BLaER1 treated with 17β-estradiol and CSF1 and Interleukin-3, amounts not matched to agents 10 nM and 100 nM (cell line): ENCODE measurements around the gene VTI1A.
"Not testable (repeated sequence)": the region's sequence is repeated elsewhere in the genome, so short reads cannot be mapped to it uniquely, and the experiment has no call there.

Experiments
- H3K27ac ChIP-seq, 11 experiments: shearing (Covaris generic); formaldehyde crosslinking; 2 replicates each; pipeline ENCODE4 v1.8.1; 2022
- H3K27me3 ChIP-seq, 11 experiments: shearing (Covaris generic); formaldehyde crosslinking; 2 replicates each; pipeline ENCODE4 v1.8.1; 2022
- H3K36me3 ChIP-seq, 11 experiments: shearing (Covaris generic); formaldehyde crosslinking; 2 replicates each; pipeline ENCODE4 v1.8.1; 2022
- H3K4me1 ChIP-seq, 10 experiments: shearing (Covaris generic); formaldehyde crosslinking; 2 replicates each; pipeline ENCODE4 v1.8.1; 2022
- H3K4me2 ChIP-seq, 11 experiments: shearing (Covaris generic); formaldehyde crosslinking; 2 replicates each; pipeline ENCODE4 v1.8.1; 2022
- H3K4me3 ChIP-seq, 10 experiments: shearing (Covaris generic); formaldehyde crosslinking; 2 replicates each; pipeline ENCODE4 v1.8.1; 2022
- H3K9ac ChIP-seq, 11 experiments: shearing (Covaris generic); formaldehyde crosslinking; 2 replicates each; pipeline ENCODE4 v1.8.1; 2022
- H3K9me3 ChIP-seq, 11 experiments: shearing (Covaris generic); formaldehyde crosslinking; replicated peaks in 1 of 11; 2 replicates each; pipeline ENCODE4 v1.8.1; 2022
- H4K20me1 ChIP-seq, 11 experiments: shearing (Covaris generic); formaldehyde crosslinking; 2 replicates each; pipeline ENCODE4 v1.8.1; 2022
- Cebpa-rat ChIP-seq, 11 experiments: shearing (Covaris generic); IDR thresholded peaks; 2 replicates each; pipeline ENCODE4 v1.8.1; 2022

Gene VTI1A

GRCh38 chr10:112857493-112857892 is 410.5 kb downstream of the VTI1A start:
- peaks cover 18 to 74% (median 51%) of the 10 kb centered on the region in 11 experiments; a peak in 21 of 22 replicates for H3K9me3 ChIP-seq
- peaks cover 0 to 6% (median 0%) of the 10 kb centered on the region in 11 experiments; a peak in 3 of 22 replicates for H4K20me1 ChIP-seq
- H3K27ac ChIP-seq, result no peak overlapping the region
- peak in 1 of 11 experiments; percentile 51; a peak in 1 of 22 replicates for TF ChIP-seq Cebpa-rat (IDR thresholded peaks at IDR 0.05)
- no peak overlapping the region for H3K9ac ChIP-seq
- H3K4me1 ChIP-seq, result peaks cover 19 to 31% (median 26%) of the 10 kb centered on the region in 10 experiments
- peaks cover 0 to 35% (median 0%) of the 10 kb centered on the region in 11 experiments; a peak in 4 of 22 replicates for H3K27me3 ChIP-seq
- no peaks in the 10 kb centered on the region for H3K36me3 ChIP-seq
- peak overlapping the region in 6 of 11 experiments; percentile 3 to 39 (median 22); a peak in 8 of 22 replicates for H3K4me2 ChIP-seq
- no peak overlapping the region for H3K4me3 ChIP-seq

- Histone ChIP-seq H3K9ac (no peak overlapping the region), H3K9me3 (peaks cover 31 to 74% (median 63%) of the 10 kb centered on the region in 11 experiments), H3K36me3 (0 out of 22 replicates have a peak, but pooled peaks cover 0 to 1% (median 0%) of the 10 kb centered on the region in 11 experiments), H3K4me2 (no peak overlapping the region), H3K27ac (no peak overlapping the region), H3K4me3 (no peak overlapping the region), H3K4me1 (peaks cover 3 to 16% (median 11%) of the 10 kb centered on the region in 10 experiments; a peak in 18 of 20 replicates), H4K20me1 (no peaks in the 10 kb centered on the region), H3K27me3 (peaks cover 0 to 23% (median 0%) of the 10 kb centered on the region in 11 experiments; a peak in 4 of 22 replicates)
- TF ChIP-seq Cebpa-rat (IDR thresholded peaks at IDR 0.05), result no peak
Measured at GRCh38 chr10:112858986-112859651, 412.1 kb downstream of the VTI1A start.

GRCh38 chr10:112859793-112860192 is 412.8 kb downstream of the VTI1A start:
- Histone ChIP-seq H3K9ac (no peak overlapping the region), H3K27me3 (peaks cover 0 to 16% (median 0%) of the 10 kb centered on the region in 11 experiments; a peak in 4 of 22 replicates), H3K27ac (no peak overlapping the region), H3K9me3 (peaks cover 38 to 78% (median 66%) of the 10 kb centered on the region in 11 experiments), H3K4me1 (peaks cover 0 to 13% (median 7%) of the 10 kb centered on the region in 10 experiments; a peak in 10 of 20 replicates), H4K20me1 (no peaks in the 10 kb centered on the region), H3K4me3 (no peak overlapping the region), H3K4me2 (no peak overlapping the region), H3K36me3 (0 out of 22 replicates have a peak, but pooled peaks cover 0 to 4% (median 0%) of the 10 kb centered on the region in 11 experiments)
- TF ChIP-seq Cebpa-rat (IDR thresholded peaks at IDR 0.05), result no peak

- H3K4me3 ChIP-seq, H4K20me1 ChIP-seq, H3K36me3 ChIP-seq, H3K27ac ChIP-seq, H3K4me1 ChIP-seq, H3K4me2 ChIP-seq, H3K9ac ChIP-seq, H3K27me3 ChIP-seq: not testable (repeated sequence)
- H3K9me3 ChIP-seq, result peaks cover 22 to 45% (median 33%) of the 10 kb centered on the region in 11 experiments
Measured at GRCh38 chr10:112863461-112863860, 416.4 kb downstream of the VTI1A start.
